ENCODE measurements around the gene TMPRSS11E.

DNA sequence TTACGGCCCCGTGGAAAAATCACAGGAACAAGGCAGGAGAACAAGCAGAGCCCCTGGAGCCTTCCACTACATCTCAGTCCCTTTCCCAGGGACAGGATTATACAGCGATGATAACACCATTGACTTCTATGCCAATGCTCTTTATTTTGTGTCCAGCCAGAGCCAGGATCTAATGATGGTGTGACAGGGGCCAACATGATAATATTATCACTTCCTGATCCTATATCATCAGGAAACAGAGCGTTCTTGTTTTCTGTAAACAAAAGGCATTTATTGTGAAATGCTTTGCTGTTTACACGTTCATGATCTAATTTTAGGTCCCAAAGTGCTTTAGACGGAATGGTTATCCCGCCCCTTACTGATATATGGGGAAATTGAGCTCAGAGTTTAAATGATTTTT is 12.8 kb downstream of the TMPRSS11E start:
- TF ChIP-seq, protein P1, sequence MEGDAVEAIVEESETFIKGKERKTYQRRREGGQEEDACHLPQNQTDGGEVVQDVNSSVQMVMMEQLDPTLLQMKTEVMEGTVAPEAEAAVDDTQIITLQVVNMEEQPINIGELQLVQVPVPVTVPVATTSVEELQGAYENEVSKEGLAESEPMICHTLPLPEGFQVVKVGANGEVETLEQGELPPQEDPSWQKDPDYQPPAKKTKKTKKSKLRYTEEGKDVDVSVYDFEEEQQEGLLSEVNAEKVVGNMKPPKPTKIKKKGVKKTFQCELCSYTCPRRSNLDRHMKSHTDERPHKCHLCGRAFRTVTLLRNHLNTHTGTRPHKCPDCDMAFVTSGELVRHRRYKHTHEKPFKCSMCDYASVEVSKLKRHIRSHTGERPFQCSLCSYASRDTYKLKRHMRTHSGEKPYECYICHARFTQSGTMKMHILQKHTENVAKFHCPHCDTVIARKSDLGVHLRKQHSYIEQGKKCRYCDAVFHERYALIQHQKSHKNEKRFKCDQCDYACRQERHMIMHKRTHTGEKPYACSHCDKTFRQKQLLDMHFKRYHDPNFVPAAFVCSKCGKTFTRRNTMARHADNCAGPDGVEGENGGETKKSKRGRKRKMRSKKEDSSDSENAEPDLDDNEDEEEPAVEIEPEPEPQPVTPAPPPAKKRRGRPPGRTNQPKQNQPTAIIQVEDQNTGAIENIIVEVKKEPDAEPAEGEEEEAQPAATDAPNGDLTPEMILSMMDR (conservative IDR thresholded peaks at IDR 0.05; ENCODE audit: low read length), result no peak
- no peak for TF ChIP-seq EZH2phosphoT487 (IDR thresholded peaks at IDR 0.05; ENCODE audit: borderline replicate concordance)
